Karpas-422 (cell line): ENCODE measurements around the gene ZBTB32. TPM values are rescaled to one million over a fixed set of nuclear protein-coding genes. Genes with fewer than 3 reads are reported as not detected.
A peak's percentile ranks its signal among the peaks of the same experiment; 100 is the strongest.
"Not testable (repeated sequence)": the region's sequence is repeated elsewhere in the genome, so short reads cannot be mapped to it uniquely, and the experiment has no call there.

Experiments
- DNase-seq: peaks from one replicate; pipeline ENCODE4 v3.0.0-alpha.2; 2015
- H2AFZ ChIP-seq: fragments of 200-600 bp; sonication (generic); 2 replicates; pipeline ENCODE4 v1.6.1; 2014; ENCODE audit warnings: antibody characterized with exemption, low read length, mixed read lengths
- H3K27ac ChIP-seq: fragments of 200-600 bp; sonication (generic); 2 replicates; pipeline ENCODE4 v1.5.1; 2014; ENCODE audit warnings: mild to moderate bottlenecking, low read length, moderate library complexity
- H3K27me3 ChIP-seq: fragments of 200-600 bp; sonication (generic); 2 replicates; pipeline ENCODE4 v1.6.1; 2014; ENCODE audit warnings: low read length, mixed read lengths
- H3K36me3 ChIP-seq: fragments of 200-600 bp; sonication (generic); 2 replicates; pipeline ENCODE4 v1.6.1; 2014; ENCODE audit warnings: low read length, mixed read lengths; ENCODE audit not compliant: insufficient read depth
- H3K4me1 ChIP-seq: fragments of 200-600 bp; sonication (generic); 2 replicates; pipeline ENCODE4 v1.6.1; 2014; ENCODE audit warnings: mild to moderate bottlenecking, low read length, mixed read lengths
- H3K4me2 ChIP-seq: fragments of 200-600 bp; sonication (generic); 2 replicates; pipeline ENCODE4 v1.6.1; 2014; ENCODE audit warnings: low read length, low read depth, mild to moderate bottlenecking; ENCODE audit not compliant: poor library complexity, severe bottlenecking
- H3K4me3 ChIP-seq: fragments of 200-600 bp; sonication (generic); 2 replicates; pipeline ENCODE4 v1.5.1; 2014; ENCODE audit warnings: mild to moderate bottlenecking, antibody characterized with exemption, low read length, mixed read lengths
- H3K79me2 ChIP-seq: fragments of 200-600 bp; sonication (generic); 2 replicates; pipeline ENCODE4 v1.6.1; 2014; ENCODE audit warnings: mild to moderate bottlenecking, low read length, mixed read lengths
- H3K9ac ChIP-seq: fragments of 200-600 bp; sonication (generic); 2 replicates; pipeline ENCODE4 v1.6.0; 2014; ENCODE audit warnings: low read length
- H3K9me2 ChIP-seq: fragments of 200-600 bp; sonication (generic), shearing (Covaris generic); replicated peaks from 2 replicates; pipeline ENCODE4 v1.6.0; 2014; ENCODE audit warnings: mild to moderate bottlenecking, low read length, moderate library complexity; ENCODE audit not compliant: insufficient read depth
- H3K9me3 ChIP-seq: fragments of 300-700, 200-600 bp; sonication (generic); 2 replicates; pipeline ENCODE4 v1.6.1; 2014; ENCODE audit warnings: low read length, mixed read lengths
- H4K20me1 ChIP-seq: fragments of 200-600 bp; sonication (generic); 2 replicates; pipeline ENCODE4 v1.6.1; 2014; ENCODE audit warnings: mild to moderate bottlenecking, antibody characterized with exemption, low read length, low read depth; ENCODE audit not compliant: insufficient read depth
- total RNA-seq: library from RNA; depleted of rRNA; stranded (reverse); fragments of >200 nt; shearing (Covaris generic); gene quantifications from 2 replicates; pipeline ENCODE4 v1.2.3, GENCODE V29; 2014; ENCODE audit warnings: low replicate concordance

ZBTB32 gene
- total RNA-seq, 1 experiment from 2014 or later = not detected

DNA sequence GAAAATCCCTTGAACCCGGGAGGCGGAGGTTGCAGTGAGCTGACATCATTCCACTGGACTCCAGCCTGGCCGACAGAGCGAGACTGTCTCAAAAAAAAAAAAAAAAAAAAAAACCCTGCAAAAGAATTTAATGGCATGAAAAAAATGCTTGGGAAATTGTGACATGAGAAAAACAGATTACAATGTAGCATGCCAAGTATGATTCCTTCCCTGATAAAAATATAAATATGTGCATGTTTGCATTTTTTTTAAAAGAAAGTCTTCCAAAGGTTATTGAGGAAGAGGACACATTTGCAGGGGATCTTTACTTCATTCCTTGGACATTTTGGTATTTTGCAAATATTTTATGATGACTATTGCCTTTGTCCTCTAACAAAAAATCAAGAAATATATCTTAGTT is 14.5 kb upstream of the ZBTB32 start:
- Histone ChIP-seq H3K4me2 (no peak overlapping the region), H3K9me2 (no peaks in the 10 kb centered on the region), H3K9me3 (no peaks in the 10 kb centered on the region), H3K9ac (no peak overlapping the region), H2AFZ (no peak overlapping the region), H3K36me3 (no peaks in the 10 kb centered on the region), H3K27ac (no peak overlapping the region), H4K20me1 (no peaks in the 10 kb centered on the region), H3K4me1 (no peaks in the 10 kb centered on the region), H3K79me2 (no peaks in the 10 kb centered on the region), H3K27me3 (no peaks in the 10 kb centered on the region), H3K4me3 (no peak overlapping the region)
- no peak for DNase-seq

DNA sequence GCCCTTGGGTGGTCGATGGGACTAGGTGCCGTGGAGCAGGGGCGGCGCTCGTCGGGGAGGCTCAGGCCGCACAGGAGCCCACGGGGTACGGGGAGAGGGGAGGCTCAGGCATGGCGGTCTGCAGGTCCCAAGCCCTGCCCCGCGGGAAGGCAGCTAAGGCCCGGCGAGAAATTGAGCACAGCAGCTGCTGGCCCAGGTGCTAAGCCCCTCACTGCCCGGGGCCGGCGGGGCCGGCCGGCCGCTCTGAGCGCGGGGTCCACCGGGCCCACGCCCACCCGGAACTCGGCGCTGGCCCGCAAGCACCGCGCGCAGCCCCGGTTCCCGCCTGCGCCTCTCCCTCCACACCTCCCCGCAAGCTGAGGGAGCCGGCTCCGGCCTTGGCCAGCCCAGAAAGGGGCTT is 13.3 kb upstream of the ZBTB32 start:
- H3K4me2 ChIP-seq = not testable (repeated sequence)

DNA sequence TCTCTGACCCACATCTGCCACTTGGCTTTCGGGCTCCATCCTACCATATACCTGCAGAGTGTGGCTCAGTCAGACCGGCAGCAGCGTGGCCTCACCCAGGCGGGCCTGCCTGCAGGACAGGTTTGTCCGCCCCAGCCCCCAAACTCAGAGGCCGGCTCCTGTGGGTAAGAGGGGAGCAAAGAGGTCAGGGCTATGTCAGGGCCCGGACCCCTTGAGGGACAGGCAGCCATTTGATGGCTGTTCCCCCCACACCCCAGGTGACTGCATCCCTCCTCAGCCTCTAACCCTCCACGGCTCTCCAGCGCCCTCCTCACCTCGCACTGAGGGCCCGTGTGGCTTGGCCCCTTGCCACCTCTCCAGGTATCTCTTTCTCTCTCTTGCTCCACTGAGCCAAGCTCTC is 12.3 kb upstream of the ZBTB32 start:
- Histone ChIP-seq H3K27me3 (no peaks in the 10 kb centered on the region), H4K20me1 (no peaks in the 10 kb centered on the region), H3K4me1 (no peaks in the 10 kb centered on the region), H3K79me2 (no peaks in the 10 kb centered on the region), H3K36me3 (no peaks in the 10 kb centered on the region), H3K4me2 (no peak overlapping the region), H3K9me2 (no peaks in the 10 kb centered on the region), H3K9ac (no peak overlapping the region), H2AFZ (no peak overlapping the region), H3K4me3 (no peak overlapping the region), H3K9me3 (no peaks in the 10 kb centered on the region), H3K27ac (no peak overlapping the region)
- DNase-seq = no peak

More for the DNA sequence above, 13.3 kb upstream of the ZBTB32 start:
- not testable (repeated sequence) for H3K27ac ChIP-seq, H3K79me2 ChIP-seq, H3K4me3 ChIP-seq, H4K20me1 ChIP-seq, H3K9ac ChIP-seq, H2AFZ ChIP-seq, H3K9me3 ChIP-seq, H3K4me1 ChIP-seq, H3K9me2 ChIP-seq, H3K36me3 ChIP-seq, H3K27me3 ChIP-seq, DNase-seq

DNA sequence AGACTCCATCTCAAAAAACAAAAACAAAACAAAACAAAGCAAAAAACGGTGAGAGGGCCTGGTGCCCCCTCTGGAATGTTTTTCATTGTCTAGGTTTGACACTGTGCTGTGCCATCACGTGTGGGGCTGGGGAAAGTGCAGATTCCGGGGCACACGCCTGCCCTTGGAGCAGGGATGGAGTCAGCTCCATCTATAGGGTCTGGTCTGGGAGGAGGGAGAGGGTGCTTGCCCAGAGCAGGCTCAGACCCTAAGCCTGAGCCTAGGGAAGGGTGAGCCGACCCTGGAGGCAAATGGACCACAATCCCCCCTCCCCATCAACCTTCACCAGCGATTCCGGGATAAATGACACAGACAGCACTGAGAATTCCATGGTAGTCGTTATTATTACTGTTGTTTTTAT is 10.9 kb upstream of the ZBTB32 start:
- no peaks in the 10 kb centered on the region for H3K4me1 ChIP-seq
- no peaks in the 10 kb centered on the region for H3K27me3 ChIP-seq
- no peak for DNase-seq
- H3K9ac ChIP-seq = no peak overlapping the region
- no peaks in the 10 kb centered on the region for H3K79me2 ChIP-seq
- no peaks in the 10 kb centered on the region for H3K36me3 ChIP-seq
- H3K27ac ChIP-seq = no peak overlapping the region
- H3K4me2 ChIP-seq = no peak overlapping the region
- H3K4me3 ChIP-seq = no peak overlapping the region
- H2AFZ ChIP-seq = no peak overlapping the region
- H3K9me2 ChIP-seq = no peaks in the 10 kb centered on the region
- no peaks in the 10 kb centered on the region for H4K20me1 ChIP-seq
- no peaks in the 10 kb centered on the region for H3K9me3 ChIP-seq

DNA sequence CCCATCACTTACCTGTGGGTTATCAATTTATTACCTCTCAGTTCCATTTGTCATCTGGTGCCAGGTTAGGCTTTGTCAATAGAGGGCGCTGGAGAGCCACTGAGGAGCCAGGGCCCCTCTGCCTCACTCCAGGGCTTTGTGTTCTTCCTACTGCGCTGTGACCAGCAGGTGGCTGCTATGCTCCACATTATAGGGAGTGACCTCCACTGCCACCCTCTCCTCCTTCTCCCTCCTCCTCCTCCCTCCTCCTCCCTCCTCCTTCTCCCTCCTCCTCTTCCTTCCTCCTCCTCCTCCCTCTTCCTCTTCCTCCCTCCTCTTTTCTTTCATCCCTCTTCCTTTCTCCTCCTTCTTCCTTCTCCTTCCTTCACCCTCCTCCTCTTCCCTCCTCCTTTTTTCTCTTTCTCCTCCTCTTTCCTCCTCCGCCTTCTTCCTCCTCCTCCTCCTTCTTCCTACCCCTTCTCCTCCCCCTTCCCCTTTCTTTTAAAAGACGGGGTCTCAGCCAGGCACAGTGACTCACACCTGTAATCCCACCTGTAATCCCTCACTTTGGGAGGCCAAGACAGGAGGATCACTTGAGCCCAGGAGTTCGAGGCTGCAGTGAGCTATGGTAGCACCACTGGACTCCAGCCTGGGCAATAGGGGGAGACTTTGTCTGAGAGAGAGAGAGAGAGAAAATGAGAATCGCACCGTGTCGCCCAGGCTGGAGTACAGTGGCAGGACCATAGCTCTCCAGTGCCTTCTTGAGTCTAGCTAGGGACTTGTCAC is 10.3 kb upstream of the ZBTB32 start:
- H3K36me3 ChIP-seq = no peaks in the 10 kb centered on the region
- no peaks in the 10 kb centered on the region for H3K9me2 ChIP-seq
- no peaks in the 10 kb centered on the region for H3K9me3 ChIP-seq
- no peaks in the 10 kb centered on the region for H3K27me3 ChIP-seq
- H3K79me2 ChIP-seq = no peaks in the 10 kb centered on the region
- DNase-seq = peak; percentile 96
- no peak overlapping the region for H3K9ac ChIP-seq
- no peaks in the 10 kb centered on the region for H4K20me1 ChIP-seq
- H3K4me1 ChIP-seq = no peaks in the 10 kb centered on the region
- no peak overlapping the region for H2AFZ ChIP-seq
- H3K27ac ChIP-seq = no peak overlapping the region
- H3K4me3 ChIP-seq = no peak overlapping the region
- H3K4me2 ChIP-seq = no peak overlapping the region

DNA sequence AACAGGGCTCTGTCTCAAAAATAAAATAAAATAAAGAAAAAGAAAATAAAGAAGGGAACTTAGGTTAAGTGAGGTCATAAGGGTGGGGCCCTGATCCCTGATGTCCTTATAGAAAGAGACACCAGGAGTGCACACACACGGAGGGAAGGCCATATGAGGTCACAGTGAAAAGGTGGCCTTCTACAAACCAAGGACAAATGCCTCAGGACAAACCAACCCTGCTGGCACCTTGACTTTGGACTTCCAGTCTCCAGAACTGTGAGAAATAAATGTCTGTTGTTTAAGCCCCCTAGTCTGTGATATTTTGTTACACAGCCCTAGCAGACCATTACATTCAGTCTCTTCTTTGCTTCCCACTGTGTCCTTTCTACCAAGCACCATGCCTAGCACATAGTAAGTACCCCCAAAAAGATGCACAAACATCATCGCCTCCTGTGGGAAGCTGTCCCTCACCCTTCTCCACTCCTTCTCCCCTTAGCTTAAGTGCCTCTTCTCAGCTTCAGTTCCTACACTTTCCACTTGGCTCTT is 8.4 kb upstream of the ZBTB32 start:
- H3K9me2 ChIP-seq = no peaks in the 10 kb centered on the region
- DNase-seq = no peak
- H3K9ac ChIP-seq = no peak overlapping the region
- no peak overlapping the region for H3K4me2 ChIP-seq
- H2AFZ ChIP-seq = no peak overlapping the region
- no peaks in the 10 kb centered on the region for H3K79me2 ChIP-seq
- H3K9me3 ChIP-seq = no peaks in the 10 kb centered on the region
- H3K4me3 ChIP-seq = no peak overlapping the region
- no peaks in the 10 kb centered on the region for H3K4me1 ChIP-seq
- H3K27me3 ChIP-seq = no peaks in the 10 kb centered on the region
- no peak overlapping the region for H3K27ac ChIP-seq
- H4K20me1 ChIP-seq = no peaks in the 10 kb centered on the region
- H3K36me3 ChIP-seq = no peaks in the 10 kb centered on the region

DNA sequence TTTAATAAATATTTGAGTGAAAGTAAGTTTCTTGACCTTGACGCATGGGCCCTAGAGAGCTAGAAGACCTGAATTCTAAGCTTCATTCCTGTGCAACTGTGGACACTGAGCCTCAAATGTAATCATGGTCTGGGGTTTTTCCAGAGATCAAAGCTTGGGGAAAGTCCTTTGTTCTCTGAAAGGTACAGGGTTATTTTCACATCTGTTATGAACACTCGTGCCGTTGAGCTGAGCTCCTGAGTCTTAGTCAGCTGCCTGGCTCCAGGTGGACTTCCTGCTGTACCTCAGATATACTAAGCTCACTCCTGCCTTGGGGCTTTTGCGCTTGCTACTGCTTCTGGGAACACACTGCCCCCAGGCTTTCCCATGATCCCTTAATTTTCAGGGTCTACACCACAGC is 7.5 kb upstream of the ZBTB32 start:
- peak; percentile 27 for DNase-seq
- H3K79me2 ChIP-seq = no peaks in the 10 kb centered on the region
- H2AFZ ChIP-seq = no peak overlapping the region
- no peaks in the 10 kb centered on the region for H3K9me2 ChIP-seq
- no peak overlapping the region for H3K4me3 ChIP-seq
- H3K27me3 ChIP-seq = no peaks in the 10 kb centered on the region
- no peaks in the 10 kb centered on the region for H3K36me3 ChIP-seq
- H3K4me2 ChIP-seq = no peak overlapping the region
- H3K27ac ChIP-seq = no peak overlapping the region
- no peak overlapping the region for H3K9ac ChIP-seq
- H4K20me1 ChIP-seq = no peaks in the 10 kb centered on the region
- H3K4me1 ChIP-seq = peaks cover under 1% of the 10 kb centered on the region
- no peaks in the 10 kb centered on the region for H3K9me3 ChIP-seq

DNA sequence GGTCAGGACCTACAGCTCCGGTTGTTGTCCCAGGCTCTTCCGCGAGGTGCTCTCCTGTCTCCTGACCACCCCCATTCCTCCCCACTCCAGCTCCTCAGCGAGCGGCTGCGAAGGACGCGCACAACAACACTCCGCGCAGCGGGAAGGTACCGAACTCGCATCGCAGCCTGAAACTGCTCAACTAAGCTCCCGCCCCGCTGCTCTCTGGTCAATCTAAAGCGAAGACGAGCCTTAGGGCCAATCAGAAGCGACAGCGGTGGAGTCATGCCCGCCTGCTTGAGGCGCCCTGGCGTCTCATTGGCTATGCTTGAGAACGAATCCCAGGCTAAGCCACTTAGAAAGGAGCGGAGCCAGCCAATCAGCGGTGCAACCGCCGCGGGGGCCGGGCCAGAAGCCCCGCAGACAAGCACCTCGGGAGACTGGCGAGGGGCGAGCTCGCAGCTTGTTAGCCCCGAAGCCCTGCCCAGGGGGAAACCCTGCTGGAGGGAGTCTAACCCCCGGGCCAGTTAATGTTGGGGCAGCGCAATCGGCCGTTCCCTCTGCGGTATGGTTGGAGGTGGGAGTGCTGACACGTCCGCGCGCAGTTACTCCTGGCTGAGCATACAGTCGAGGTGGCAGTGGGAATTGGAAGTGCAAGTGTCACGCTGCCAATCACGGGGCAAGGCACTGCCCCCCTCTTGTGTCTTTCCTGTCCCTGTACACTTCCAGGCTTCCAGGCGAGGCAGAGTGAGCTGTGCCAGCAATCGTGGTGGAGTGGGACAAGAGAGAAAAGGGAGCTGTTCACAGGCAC is 1.9 kb upstream of the ZBTB32 start:
- Histone ChIP-seq H3K4me1 (peaks cover 9% of the 10 kb centered on the region), H3K9ac (peak overlapping the region; percentile 62), H3K27ac (no peak overlapping the region), H4K20me1 (no peaks in the 10 kb centered on the region), H3K27me3 (no peaks in the 10 kb centered on the region), H3K36me3 (no peaks in the 10 kb centered on the region), H3K4me2 (peak overlapping the region; percentile 87), H3K4me3 (peak overlapping the region; percentile 69), H3K79me2 (no peaks in the 10 kb centered on the region), H3K9me3 (no peaks in the 10 kb centered on the region), H3K9me2 (no peaks in the 10 kb centered on the region), H2AFZ (peak overlapping the region; percentile 98)
- peak; percentile 98 for DNase-seq
